HG03196 (cell line): Measurements from ENCODE around the gene CD7.
A peak's percentile ranks its signal among the peaks of the same experiment; 100 is the strongest.

Experiments used
- ATAC-seq: cut with Tn5 transposase; IDR thresholded peaks from one replicate; pipeline ENCODE4 v1.9.1; 2021; ENCODE audit not compliant: unreplicated experiment

Gene CD7

GRCh38 chr17:82300228-82300627, 17.2 kb downstream of the CD7 start:
- ATAC-seq = no peak

DNA sequence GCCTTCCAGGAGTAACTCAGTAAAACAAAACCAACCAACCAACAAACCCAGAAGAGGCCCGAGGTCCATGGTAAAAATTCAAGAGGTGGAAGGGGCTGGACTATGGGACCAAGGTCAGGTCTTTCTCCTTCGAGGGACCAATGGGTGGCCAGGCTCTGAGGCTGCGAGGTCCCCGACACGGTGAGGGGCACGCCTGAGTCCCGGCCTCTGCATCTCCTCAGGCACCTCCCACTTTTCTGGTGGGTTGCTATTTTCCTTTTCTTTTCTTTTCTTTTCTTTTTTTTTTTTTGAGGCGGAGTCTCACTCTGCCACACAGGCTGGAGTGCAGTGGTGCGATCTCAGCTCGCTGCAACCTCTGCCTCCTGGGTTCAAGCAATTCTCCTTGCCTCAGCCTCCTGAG, 18.0 kb downstream of the CD7 start:
- no peak for ATAC-seq

- no peak for ATAC-seq
Observed at GRCh38 chr17:82298538-82299421, 18.6 kb downstream of the CD7 start.

DNA sequence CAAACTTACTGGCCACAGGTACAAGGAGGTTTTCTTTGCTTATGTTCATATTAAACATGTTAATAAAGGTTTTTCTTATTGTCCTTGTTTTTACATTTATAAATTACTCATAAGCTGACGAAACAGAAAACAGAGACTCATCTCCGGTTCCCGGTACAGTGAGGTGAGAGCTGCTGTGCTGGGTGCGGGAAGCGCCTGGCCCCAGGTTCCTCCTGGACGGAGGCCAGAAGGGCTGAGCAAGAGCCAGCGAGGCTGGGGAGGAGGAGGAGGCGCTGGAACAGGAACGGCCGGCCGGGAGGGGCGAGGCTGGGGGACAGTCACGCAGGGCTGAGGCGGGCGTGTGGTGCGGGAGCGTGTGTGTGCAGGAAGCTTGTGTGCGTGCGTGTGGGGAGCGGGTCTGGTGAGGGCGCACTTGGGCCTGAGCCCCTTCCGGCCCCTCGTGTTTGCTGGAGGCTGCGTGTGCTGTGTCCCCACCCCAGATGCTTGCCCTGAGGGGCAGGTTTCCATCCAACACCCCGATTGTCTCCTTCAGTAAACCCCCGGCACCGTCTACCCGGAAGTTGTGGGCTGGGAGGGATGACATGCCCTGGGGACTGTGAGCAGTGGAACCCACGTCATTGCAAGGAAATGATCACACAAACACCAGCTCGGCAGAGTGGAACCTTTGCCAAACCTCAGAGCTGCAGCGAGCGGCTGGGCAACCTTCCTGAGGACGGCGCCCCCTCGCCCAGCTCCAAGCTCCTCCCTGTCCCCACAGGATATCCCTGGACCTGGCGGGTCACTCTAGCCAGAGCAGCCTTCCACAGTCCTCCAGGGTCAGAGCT, 19.5 kb downstream of the CD7 start:
- ATAC-seq = peak; percentile 43

DNA sequence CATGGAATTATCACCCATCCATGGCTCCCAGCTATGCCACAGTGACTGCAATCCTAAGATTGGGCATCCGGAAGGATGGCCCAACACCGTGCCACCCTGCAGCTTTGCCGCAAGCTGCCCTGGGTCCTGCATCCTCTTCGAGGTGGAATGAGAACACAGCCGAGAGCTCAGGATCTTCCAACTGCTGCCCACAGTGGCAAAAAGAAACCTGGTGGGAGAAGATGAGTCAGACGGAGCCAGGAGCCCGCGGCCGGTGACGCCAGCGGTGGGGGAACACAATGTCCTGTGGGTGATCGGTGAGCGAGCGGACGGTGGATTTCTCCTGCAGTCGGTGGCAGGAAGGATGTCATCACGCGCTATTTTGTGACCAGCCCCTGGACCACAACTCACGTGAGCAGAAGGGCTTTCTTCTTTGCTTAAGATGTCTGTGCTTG, 20.1 kb downstream of the CD7 start:
- ATAC-seq = peak; percentile 27

- no peak for ATAC-seq
Observed at GRCh38 chr17:82296511-82297279, 20.7 kb downstream of the CD7 start.

DNA sequence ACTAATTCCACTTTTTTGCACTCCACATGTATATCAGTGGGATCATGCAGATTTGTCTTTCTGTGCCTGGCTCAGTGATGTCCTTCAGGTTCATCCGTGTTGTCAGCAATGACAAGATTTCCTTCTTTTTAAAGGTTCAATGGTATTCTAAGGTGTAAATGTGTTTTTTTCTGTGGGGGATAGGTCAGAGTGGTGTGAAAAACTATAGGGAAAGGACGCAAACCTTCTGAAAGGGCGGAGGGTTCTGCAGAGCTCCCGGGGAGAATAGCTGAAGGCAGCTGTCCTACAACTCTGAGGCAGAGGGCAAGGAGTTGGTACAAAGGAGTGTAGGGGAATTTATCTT, 22.0 kb downstream of the CD7 start:
- no peak for ATAC-seq

DNA sequence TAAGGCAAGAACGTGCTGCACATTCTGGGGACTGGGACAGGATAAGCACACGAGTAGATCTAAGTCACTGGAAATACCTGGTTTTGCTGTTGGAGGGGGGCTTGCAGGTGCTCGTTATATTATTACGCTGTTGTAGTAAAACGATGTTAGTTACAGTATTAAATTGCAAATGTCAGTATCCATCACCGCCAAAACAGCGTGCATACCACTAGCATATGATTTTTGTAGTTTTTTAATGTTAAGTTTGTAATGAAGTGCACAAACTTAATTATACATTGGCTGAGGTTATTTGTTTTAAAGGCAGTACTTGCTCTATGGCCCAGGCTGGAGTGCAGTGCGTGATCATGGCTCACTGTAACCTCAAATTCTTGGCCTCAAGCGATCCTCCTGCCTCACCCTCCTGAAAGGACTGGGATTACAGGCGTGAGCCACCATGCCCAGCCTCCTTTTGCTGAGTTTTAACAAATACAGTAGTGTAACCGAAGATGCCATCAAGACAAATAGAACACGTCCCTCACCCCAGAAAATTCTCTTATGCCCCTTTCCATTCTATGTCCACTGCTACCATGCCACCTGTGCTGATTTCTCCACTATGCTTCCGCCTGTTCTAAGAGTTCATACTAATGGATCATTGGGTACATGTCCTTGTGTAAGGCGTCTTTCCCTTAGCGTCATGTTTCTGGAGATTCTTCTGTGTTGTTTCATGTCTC, 23.2 kb downstream of the CD7 start:
- no peak for ATAC-seq

DNA sequence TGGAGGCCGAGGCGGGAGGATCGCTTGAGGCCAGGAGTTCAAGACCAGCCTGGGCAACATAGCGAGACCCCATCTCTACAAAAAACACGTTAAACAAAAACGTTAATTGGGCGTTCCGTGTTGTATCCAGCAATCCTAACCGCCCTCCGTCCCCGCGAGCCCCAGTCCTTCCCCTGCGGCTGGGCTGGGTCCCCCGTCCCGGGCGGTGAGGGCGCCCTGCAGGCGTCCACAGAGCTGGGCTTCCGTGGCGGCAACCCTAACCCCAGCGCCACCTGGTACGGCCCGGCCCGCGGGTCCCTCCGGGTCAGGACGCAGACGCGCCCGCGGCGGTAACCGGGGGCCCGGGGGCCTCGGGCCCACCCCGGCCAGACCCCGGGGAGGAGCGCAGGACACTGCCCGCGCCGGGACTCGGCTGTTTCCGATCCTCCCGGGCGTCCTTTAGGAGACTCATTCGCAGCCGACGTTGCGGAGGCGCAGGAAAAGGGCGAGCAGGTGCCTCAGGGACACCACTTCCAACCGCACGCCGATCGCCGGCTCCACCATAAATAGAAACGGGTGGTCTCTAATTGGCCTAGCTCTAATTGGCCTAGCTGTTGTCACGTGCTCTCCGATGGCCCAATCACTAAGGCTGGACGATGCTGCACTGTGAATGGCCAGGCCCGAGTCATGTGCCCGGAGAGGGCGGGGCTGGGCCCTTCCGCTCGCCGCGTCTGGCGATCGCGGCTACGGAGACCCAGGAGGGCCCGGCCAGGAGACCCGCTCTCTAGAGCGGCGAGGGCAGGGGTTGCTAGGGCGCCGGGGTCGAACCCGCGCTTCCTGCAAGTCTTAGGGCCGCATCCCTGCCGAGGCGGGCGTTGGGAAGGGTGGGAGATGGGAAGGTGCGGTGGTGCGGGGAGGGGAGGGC, 24.9 kb downstream of the CD7 start:
- peak; percentile 89 for ATAC-seq

GRCh38 chr17:82291582-82292250, 25.7 kb downstream of the CD7 start:
- ATAC-seq = no peak

GRCh38 chr17:82287868-82288801, 29.3 kb downstream of the CD7 start:
- no peak for ATAC-seq

DNA sequence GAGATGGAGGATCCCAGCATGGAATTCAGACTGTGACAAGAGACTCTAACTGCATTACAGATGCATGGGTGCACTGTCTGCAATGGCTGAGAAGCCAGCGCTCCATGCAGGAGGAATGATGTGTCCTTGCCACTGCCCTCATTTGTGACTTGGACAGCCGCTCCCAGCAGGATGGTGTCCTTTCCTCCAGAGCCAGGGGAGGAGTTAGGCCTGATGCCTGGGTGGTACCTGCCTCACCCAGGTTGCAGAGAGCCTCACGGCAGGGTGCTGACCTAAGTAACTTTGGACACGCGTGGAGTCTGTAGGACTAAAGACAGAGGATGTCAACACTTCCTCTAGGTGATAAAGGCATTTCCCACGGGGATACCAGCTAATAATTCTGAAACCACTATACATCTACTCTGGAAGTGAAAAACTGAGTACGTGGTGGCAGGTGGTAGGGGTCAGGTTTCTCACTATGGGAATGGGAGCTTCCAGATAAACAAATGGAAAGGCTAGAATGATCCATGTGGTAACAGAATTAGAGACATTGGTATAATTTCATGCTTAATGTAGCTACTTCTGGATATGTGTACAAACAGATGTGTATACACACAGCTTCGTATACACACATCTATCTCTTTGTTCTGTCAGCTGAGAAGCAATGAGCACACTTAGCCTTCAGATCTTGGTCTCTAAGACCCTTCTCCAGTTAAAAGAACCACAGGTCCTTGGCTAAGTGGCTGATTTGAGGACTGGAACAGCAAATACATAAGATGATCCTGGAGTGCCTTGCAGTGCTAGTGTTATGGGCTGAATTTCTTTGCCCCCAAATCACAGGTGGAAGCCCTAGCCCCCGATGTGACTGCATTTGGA, 30.2 kb downstream of the CD7 start:
- no peak for ATAC-seq

GRCh38 chr17:82285141-82285540, 32.3 kb downstream of the CD7 start:
- ATAC-seq = no peak

- no peak for ATAC-seq
Observed at GRCh38 chr17:82283208-82283749, 34.1 kb downstream of the CD7 start.

- no peak for ATAC-seq
Observed at GRCh38 chr17:82282239-82283207, 34.9 kb downstream of the CD7 start.
